ENCODE data around the gene FBXO11. TPM values are rescaled to one million over a fixed set of nuclear protein-coding genes. Genes with fewer than 3 reads are reported as not detected.

FBXO11 gene
- total RNA-seq, 1 experiment from 2014 or later, result 49.3 TPM

DNA sequence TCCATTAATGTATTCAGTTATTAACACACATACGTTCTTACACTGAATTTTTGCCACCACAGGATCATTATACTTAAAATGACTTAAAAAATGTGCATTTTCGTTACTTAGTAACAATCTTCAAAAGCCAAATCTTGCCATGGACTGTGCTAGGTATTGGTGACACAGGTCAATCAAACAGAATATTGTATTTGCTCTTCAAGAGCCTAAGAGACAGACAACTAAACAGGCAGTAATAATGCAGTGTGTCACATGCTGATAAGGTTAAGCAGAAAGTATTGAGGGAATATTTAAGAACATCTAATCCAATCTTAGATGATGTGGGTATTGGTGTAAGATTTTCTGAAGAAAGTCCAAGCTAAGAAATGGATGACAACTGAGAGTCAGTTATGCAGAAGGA is 56.9 kb downstream of the FBXO11 start:
- Histone ChIP-seq H3F3A (ENCODE audit: insufficient read depth, low read depth) (no peaks in the 10 kb centered on the region; the same call in 1 of the 2 replicates), H4K20me1 (ENCODE audit: insufficient read depth) (peaks cover 63% of the 10 kb centered on the region), H3K27ac (no peak overlapping the region), H3K9me2 (ENCODE audit: insufficient read depth) (no peaks in the 10 kb centered on the region), H3K36me3 (ENCODE audit: low read depth) (no peaks in the 10 kb centered on the region; the same call in 1 of the 2 replicates), H3K79me2 (ENCODE audit: low read depth) (peaks cover 85% of the 10 kb centered on the region), H3K27me3 (ENCODE audit: insufficient read depth, low read depth) (no peaks in the 10 kb centered on the region), H2AFZ (no peak overlapping the region), H3K4me1 (replicated peaks; ENCODE audit: insufficient read depth) (no peaks in the 10 kb centered on the region), H3K4me2 (no peak overlapping the region), H3K4me3 (no peak overlapping the region), H3K9me3 (ENCODE audit: insufficient read depth, low read depth) (no peaks in the 10 kb centered on the region)
- peak in 1 of 2 experiments; percentile 20 for DNase-seq
- POLR2A ChIA-PET (ENCODE audit: unreplicated experiment), result no interaction called here
- no TSS peak for BruUV-seq (replicated peaks)
- TF ChIP-seq EZH2 (IDR thresholded peaks at IDR 0.05; ENCODE audit: low read depth), result no peak
- no peak for TF ChIP-seq CTCF (conservative IDR thresholded peaks at IDR 0.05)
- intact Hi-C loops (cut with micrococcal nuclease; ENCODE audit: unreplicated experiment), result no loop called here
- CTCF ChIA-PET, result no interaction called here

DNA sequence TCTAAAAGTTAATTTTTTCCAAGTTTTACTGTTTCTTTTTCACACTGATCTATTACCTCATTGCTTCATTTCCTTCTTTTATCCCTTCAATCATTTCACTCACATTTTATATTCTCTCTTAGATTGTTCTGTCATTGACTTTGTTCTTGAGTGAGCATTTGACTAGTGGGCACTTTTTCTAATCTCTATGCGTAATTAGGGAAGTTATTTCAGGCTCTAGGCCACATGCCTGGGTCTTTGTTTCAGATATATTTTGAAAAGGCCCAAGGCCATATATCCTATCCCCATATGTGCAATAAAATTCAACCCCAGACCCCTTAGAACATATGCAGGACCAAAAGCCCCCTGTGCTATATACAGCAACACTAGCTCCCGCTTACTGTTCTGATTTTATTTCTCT is 62.1 kb downstream of the FBXO11 start:
- DNase-seq, result no peak
- ChIA-PET POLR2A (ENCODE audit: unreplicated experiment) (interaction anchor here (0.6 kb wide), 1 partner anchor 170 kb away, joined by 4 read pairs; no protein-coding TSS in a partner anchor), CTCF (no interaction called here)
- H3K4me2 ChIP-seq, result no peak overlapping the region
- no peak overlapping the region for H3K4me3 ChIP-seq
- intact Hi-C loops (cut with micrococcal nuclease; ENCODE audit: unreplicated experiment), result no loop called here
- no peaks in the 10 kb centered on the region for H3K27me3 ChIP-seq (ENCODE audit: insufficient read depth, low read depth)
- no TSS peak for BruUV-seq (replicated peaks)
- H3K27ac ChIP-seq, result no peak overlapping the region
- H3K36me3 ChIP-seq (ENCODE audit: low read depth), result peaks cover 4% of the 10 kb centered on the region; the same call in 1 of the 2 replicates
- TF ChIP-seq EZH2 (IDR thresholded peaks at IDR 0.05; ENCODE audit: low read depth) (no peak), CTCF (conservative IDR thresholded peaks at IDR 0.05) (no peak)
- peaks cover 59% of the 10 kb centered on the region for H3K79me2 ChIP-seq (ENCODE audit: low read depth)
- no peaks in the 10 kb centered on the region for H3K9me2 ChIP-seq (ENCODE audit: insufficient read depth)
- peaks cover 61% of the 10 kb centered on the region for H4K20me1 ChIP-seq (ENCODE audit: insufficient read depth)
- H2AFZ ChIP-seq, result no peak overlapping the region
- H3F3A ChIP-seq (ENCODE audit: insufficient read depth, low read depth), result 0 out of 2 replicates have a peak, but pooled peaks cover 4% of the 10 kb centered on the region
- H3K4me1 ChIP-seq (replicated peaks; ENCODE audit: insufficient read depth), result no peaks in the 10 kb centered on the region
- H3K9me3 ChIP-seq (ENCODE audit: insufficient read depth, low read depth), result no peaks in the 10 kb centered on the region

DNA sequence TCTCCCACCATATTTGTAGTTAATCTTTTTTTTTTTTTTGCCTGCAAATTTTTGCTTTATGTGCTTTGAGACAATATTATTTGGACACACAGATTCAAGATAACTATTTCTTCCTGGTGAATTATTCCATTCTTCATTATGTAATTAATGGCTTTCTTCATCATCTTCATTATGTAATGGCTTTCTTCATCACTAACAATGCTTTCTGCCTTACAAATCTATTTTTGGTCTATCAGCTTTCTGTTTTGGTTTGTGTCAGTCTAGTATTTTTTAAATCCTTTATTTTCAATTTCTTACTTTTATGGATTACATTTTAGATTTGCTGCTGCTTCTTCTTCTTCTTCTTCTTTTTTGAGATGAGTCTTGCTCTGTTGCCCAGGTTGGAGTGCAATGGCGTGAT is 62.9 kb downstream of the FBXO11 start:
- CTCF ChIA-PET, result no interaction called here
- H2AFZ ChIP-seq, result no peak overlapping the region
- no TSS peak for BruUV-seq (replicated peaks)
- H3K9me3 ChIP-seq (ENCODE audit: insufficient read depth, low read depth), result no peaks in the 10 kb centered on the region
- no peak for DNase-seq
- H3F3A ChIP-seq (ENCODE audit: insufficient read depth, low read depth), result 0 out of 2 replicates have a peak, but pooled peaks cover 4% of the 10 kb centered on the region
- no peak overlapping the region for H3K4me3 ChIP-seq
- H4K20me1 ChIP-seq (ENCODE audit: insufficient read depth), result peaks cover 66% of the 10 kb centered on the region
- H3K79me2 ChIP-seq (ENCODE audit: low read depth), result peaks cover 54% of the 10 kb centered on the region
- H3K4me1 ChIP-seq (replicated peaks; ENCODE audit: insufficient read depth), result no peaks in the 10 kb centered on the region
- H3K36me3 ChIP-seq (ENCODE audit: low read depth), result peaks cover 12% of the 10 kb centered on the region
- intact Hi-C loops (cut with micrococcal nuclease; ENCODE audit: unreplicated experiment), result no loop called here
- H3K4me2 ChIP-seq, result no peak overlapping the region
- POLR2A ChIA-PET (ENCODE audit: unreplicated experiment), result no interaction called here
- H3K27ac ChIP-seq, result 0 out of 2 replicates have a peak overlapping the region, but pooled peaks have one; percentile 2
- no peak for TF ChIP-seq CTCF (conservative IDR thresholded peaks at IDR 0.05)
- TF ChIP-seq EZH2 (IDR thresholded peaks at IDR 0.05; ENCODE audit: low read depth), result no peak
- no peaks in the 10 kb centered on the region for H3K27me3 ChIP-seq (ENCODE audit: insufficient read depth, low read depth)
- no peaks in the 10 kb centered on the region for H3K9me2 ChIP-seq (ENCODE audit: insufficient read depth)

Data from PC-9 (cell line).